HepG2 (cell line): ENCODE measurements around the gene EIF5A2. TPM values are rescaled to one million over a fixed set of nuclear protein-coding genes. Genes with fewer than 3 reads are reported as not detected.

Experiments used
- ASH2L ChIP-seq: fragments of 300-600, 200-600 bp; sonication (generic); IDR thresholded peaks from 2 replicates; pipeline ENCODE4 v1.7.0; 2017; ENCODE audit warnings: low read depth, mild to moderate bottlenecking, moderate library complexity, mixed read lengths, low read length; ENCODE audit not compliant: insufficient read length
- MAZ ChIP-seq, 2 experiments: sonication (generic) in 1 of 2; formaldehyde crosslinking in 1 of 2; IDR thresholded peaks; 2 replicates each; pipeline versions ENCODE4 v1.5.0 to v1.6.1; 2012 to 2020; ENCODE audit warnings: low read depth in 2 of 2, mild to moderate bottlenecking in 2 of 2, borderline replicate concordance in 1 of 2, improper control_type of control experiment in 1 of 2, low read length in 1 of 2, missing genetic modification reagents in 1 of 2, moderate library complexity in 1 of 2
- MIXL1 ChIP-seq: IDR thresholded peaks from 2 replicates; pipeline ENCODE4 v1.6.1; 2016
- MTF1 ChIP-seq: sonication (generic); formaldehyde crosslinking; IDR thresholded peaks from 2 replicates; pipeline ENCODE4 v1.5.0; 2020; ENCODE audit warnings: missing genetic modification reagents
- POLR2A ChIP-seq, 2 experiments: IDR thresholded peaks; 2 replicates each; pipeline ENCODE4 v1.6.1; 2011; ENCODE audit warnings: low read depth in 2 of 2, low read length in 2 of 2, mild to moderate bottlenecking in 1 of 2, moderate library complexity in 1 of 2; ENCODE audit not compliant: insufficient read depth in 1 of 2
- ZBTB38 ChIP-seq: sonication (generic); formaldehyde crosslinking; IDR thresholded peaks from 2 replicates; pipeline ENCODE4 v1.5.1; 2020; ENCODE audit warnings: mild to moderate bottlenecking, missing genetic modification reagents
- ZIK1 ChIP-seq: sonication (generic); formaldehyde crosslinking; IDR thresholded peaks from 2 replicates; pipeline ENCODE4 v1.5.0; 2020; ENCODE audit warnings: mild to moderate bottlenecking, low read depth, missing genetic modification reagents, borderline replicate concordance
- ZNF367 ChIP-seq: sonication (generic); formaldehyde crosslinking; IDR thresholded peaks from 2 replicates; pipeline ENCODE4 v1.4.0; 2020; ENCODE audit warnings: missing genetic modification reagents, borderline replicate concordance
- ZNF431 ChIP-seq: sonication (generic); formaldehyde crosslinking; IDR thresholded peaks from 2 replicates; pipeline ENCODE4 v1.9.0; 2022; ENCODE audit warnings: missing genetic modification reagents, low read depth, mild to moderate bottlenecking, borderline replicate concordance
- polyA plus RNA-seq, 8 experiments: library from polyadenylated mRNA; depleted of rRNA in 3 of 8; stranded (reverse) in 7 of 8; unstranded in 1 of 8; fragments of >200 nt; fragmentation: Illumina TruSeq in 4 of 8; extraction: Trizol in 4 of 8; gene quantifications; 2 replicates each; pipeline versions ENCODE4 v1.2.1 to v1.2.3, GENCODE V29; 2011 to 2016; ENCODE audit warnings: low read depth in 4 of 8, missing spikeins in 1 of 8, mixed read lengths in 1 of 8; ENCODE audit not compliant: insufficient read depth in 1 of 8
- total RNA-seq, 5 experiments: library from RNA; depleted of rRNA; stranded (reverse); fragments of >200 nt; fragmentation: Illumina TruSeq; extraction: Trizol; gene quantifications; 2 replicates each; pipeline ENCODE4 v1.2.3, GENCODE V29; 2016; ENCODE audit warnings: low read depth in 1 of 5
- TF ChIP-seq, protein P1 (sequence below): sonication (generic); formaldehyde crosslinking; IDR thresholded peaks from 2 replicates; pipeline ENCODE4 v1.5.0; 2020; ENCODE audit warnings: mild to moderate bottlenecking, missing genetic modification reagents, borderline replicate concordance
- TF ChIP-seq, protein P2 (sequence below): sonication (generic); formaldehyde crosslinking; IDR thresholded peaks from 2 replicates; pipeline ENCODE4 v1.9.0; 2021; ENCODE audit warnings: missing genetic modification reagents, borderline replicate concordance
- TF ChIP-seq, protein P3 (sequence below): IDR thresholded peaks from 2 replicates; pipeline ENCODE4 v1.6.1; 2016; ENCODE audit warnings: low read depth
- TF ChIP-seq, protein P4 (sequence below): IDR thresholded peaks from 2 replicates; pipeline ENCODE4 v1.6.1; 2016; ENCODE audit warnings: missing compliant biosample characterization, missing genetic modification reagents, borderline replicate concordance
- TF ChIP-seq, protein P5 (sequence below): sonication (generic); formaldehyde crosslinking; IDR thresholded peaks from 2 replicates; pipeline ENCODE4 v1.8.1; 2022; ENCODE audit warnings: low read depth, mild to moderate bottlenecking, missing genetic modification reagents

Gene EIF5A2
- total and polyA plus RNA-seq, 2 of the 13 experiments (the other 11 are each of a cell fraction or from before 2014, with no cell fraction given), result 3.5 to 9.4 TPM

DNA sequence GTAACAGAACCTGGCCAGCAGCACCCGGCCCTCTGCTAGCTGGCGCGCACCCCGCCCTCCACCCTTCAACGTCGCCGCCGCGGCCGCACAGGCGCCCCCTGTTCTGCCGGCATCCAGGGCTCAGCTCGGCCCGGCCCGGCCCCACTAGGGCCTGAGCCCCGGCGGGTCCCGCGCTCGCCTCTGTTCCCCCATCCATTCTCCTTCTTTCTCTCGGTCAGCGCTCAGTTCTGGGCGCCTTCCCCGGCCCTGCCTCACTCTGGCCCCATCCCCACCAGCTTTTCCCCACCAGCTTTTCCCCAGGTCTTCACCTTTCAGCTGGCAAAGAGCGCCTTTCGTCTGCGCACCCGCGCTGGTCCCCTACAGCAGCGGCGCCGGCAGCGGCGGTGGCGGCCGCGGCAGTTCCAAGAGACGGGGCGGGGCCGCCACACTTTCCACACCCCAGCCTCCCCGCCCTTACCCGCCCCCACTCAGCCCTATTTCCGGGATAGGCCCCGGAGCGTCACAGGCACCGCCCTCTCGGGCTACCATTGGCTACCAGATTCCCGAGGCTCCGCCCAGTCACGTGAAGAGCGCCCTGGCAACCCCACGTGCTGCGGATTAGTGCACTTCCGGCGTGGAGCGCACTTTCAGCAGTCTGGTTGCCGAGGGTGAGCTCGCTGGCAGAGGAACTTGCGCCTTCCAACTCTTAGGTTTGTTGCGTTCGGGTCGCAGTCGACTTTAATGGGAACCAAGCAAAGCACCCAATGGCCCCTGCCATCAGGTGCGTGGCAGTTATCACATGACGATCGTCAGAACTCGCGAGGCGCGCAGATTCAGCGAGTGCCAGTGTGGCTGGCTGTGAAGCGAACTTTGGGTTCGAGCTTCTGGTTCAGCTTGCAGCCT is at the start of gene EIF5A2 (continued):
- TF ChIP-seq, protein P1, sequence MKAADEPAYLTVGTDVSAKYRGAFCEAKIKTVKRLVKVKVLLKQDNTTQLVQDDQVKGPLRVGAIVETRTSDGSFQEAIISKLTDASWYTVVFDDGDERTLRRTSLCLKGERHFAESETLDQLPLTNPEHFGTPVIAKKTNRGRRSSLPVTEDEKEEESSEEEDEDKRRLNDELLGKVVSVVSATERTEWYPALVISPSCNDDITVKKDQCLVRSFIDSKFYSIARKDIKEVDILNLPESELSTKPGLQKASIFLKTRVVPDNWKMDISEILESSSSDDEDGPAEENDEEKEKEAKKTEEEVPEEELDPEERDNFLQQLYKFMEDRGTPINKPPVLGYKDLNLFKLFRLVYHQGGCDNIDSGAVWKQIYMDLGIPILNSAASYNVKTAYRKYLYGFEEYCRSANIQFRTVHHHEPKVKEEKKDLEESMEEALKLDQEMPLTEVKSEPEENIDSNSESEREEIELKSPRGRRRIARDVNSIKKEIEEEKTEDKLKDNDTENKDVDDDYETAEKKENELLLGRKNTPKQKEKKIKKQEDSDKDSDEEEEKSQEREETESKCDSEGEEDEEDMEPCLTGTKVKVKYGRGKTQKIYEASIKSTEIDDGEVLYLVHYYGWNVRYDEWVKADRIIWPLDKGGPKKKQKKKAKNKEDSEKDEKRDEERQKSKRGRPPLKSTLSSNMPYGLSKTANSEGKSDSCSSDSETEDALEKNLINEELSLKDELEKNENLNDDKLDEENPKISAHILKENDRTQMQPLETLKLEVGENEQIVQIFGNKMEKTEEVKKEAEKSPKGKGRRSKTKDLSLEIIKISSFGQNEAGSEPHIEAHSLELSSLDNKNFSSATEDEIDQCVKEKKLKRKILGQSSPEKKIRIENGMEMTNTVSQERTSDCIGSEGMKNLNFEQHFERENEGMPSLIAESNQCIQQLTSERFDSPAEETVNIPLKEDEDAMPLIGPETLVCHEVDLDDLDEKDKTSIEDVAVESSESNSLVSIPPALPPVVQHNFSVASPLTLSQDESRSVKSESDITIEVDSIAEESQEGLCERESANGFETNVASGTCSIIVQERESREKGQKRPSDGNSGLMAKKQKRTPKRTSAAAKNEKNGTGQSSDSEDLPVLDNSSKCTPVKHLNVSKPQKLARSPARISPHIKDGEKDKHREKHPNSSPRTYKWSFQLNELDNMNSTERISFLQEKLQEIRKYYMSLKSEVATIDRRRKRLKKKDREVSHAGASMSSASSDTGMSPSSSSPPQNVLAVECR (CRISPR knock-in tag), result peak; percentile 73; the same call in 1 of the 2 replicates
- TF ChIP-seq MTF1 (CRISPR knock-in tag) (no peak), POLR2A (IDR thresholded peaks at IDR 0.05; ENCODE audit: insufficient read depth in 1 of 2, low read depth in 2 of 2, low read length in 2 of 2) (peak; percentile 15 to 28; a peak in 1 of 4 replicates), ZIK1 (CRISPR knock-in tag) (no peak), ZBTB38 (CRISPR knock-in tag) (peak; percentile 91), ZNF367 (CRISPR knock-in tag) (no peak), MIXL1 (CRISPR knock-in tag) (peak; percentile 84; the same call in 1 of the 2 replicates), MAZ (IDR thresholded peaks at IDR 0.05; ENCODE audit: borderline replicate concordance, low read depth, low read length) (peak; percentile 56; the same call in 1 of the 2 replicates), MAZ (CRISPR knock-in tag; IDR thresholded peaks at IDR 0.05; ENCODE audit: low read depth) (peak; percentile 53), ASH2L (peak; percentile 47), ZNF431 (CRISPR knock-in tag) (peak; percentile 64; the same call in 1 of the 2 replicates)
- TF ChIP-seq, protein P2, sequence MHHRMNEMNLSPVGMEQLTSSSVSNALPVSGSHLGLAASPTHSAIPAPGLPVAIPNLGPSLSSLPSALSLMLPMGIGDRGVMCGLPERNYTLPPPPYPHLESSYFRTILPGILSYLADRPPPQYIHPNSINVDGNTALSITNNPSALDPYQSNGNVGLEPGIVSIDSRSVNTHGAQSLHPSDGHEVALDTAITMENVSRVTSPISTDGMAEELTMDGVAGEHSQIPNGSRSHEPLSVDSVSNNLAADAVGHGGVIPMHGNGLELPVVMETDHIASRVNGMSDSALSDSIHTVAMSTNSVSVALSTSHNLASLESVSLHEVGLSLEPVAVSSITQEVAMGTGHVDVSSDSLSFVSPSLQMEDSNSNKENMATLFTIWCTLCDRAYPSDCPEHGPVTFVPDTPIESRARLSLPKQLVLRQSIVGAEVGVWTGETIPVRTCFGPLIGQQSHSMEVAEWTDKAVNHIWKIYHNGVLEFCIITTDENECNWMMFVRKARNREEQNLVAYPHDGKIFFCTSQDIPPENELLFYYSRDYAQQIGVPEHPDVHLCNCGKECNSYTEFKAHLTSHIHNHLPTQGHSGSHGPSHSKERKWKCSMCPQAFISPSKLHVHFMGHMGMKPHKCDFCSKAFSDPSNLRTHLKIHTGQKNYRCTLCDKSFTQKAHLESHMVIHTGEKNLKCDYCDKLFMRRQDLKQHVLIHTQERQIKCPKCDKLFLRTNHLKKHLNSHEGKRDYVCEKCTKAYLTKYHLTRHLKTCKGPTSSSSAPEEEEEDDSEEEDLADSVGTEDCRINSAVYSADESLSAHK (CRISPR knock-in tag), result no peak
- TF ChIP-seq, protein P3, sequence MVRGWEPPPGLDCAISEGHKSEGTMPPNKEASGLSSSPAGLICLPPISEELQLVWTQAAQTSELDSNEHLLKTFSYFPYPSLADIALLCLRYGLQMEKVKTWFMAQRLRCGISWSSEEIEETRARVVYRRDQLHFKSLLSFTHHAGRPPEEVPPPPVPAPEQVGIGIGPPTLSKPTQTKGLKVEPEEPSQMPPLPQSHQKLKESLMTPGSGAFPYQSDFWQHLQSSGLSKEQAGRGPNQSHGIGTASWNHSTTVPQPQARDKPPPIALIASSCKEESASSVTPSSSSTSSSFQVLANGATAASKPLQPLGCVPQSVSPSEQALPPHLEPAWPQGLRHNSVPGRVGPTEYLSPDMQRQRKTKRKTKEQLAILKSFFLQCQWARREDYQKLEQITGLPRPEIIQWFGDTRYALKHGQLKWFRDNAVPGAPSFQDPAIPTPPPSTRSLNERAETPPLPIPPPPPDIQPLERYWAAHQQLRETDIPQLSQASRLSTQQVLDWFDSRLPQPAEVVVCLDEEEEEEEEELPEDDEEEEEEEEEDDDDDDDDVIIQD (CRISPR knock-in tag), result peak; percentile 95
- TF ChIP-seq, protein P4, sequence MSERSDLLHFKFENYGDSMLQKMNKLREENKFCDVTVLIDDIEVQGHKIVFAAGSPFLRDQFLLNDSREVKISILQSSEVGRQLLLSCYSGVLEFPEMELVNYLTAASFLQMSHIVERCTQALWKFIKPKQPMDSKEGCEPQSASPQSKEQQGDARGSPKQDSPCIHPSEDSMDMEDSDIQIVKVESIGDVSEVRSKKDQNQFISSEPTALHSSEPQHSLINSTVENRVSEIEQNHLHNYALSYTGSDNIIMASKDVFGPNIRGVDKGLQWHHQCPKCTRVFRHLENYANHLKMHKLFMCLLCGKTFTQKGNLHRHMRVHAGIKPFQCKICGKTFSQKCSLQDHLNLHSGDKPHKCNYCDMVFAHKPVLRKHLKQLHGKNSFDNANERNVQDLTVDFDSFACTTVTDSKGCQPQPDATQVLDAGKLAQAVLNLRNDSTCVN (CRISPR knock-in tag), result 0 out of 2 replicates have a peak, but pooled peaks have one; percentile 45
- TF ChIP-seq, protein P5, sequence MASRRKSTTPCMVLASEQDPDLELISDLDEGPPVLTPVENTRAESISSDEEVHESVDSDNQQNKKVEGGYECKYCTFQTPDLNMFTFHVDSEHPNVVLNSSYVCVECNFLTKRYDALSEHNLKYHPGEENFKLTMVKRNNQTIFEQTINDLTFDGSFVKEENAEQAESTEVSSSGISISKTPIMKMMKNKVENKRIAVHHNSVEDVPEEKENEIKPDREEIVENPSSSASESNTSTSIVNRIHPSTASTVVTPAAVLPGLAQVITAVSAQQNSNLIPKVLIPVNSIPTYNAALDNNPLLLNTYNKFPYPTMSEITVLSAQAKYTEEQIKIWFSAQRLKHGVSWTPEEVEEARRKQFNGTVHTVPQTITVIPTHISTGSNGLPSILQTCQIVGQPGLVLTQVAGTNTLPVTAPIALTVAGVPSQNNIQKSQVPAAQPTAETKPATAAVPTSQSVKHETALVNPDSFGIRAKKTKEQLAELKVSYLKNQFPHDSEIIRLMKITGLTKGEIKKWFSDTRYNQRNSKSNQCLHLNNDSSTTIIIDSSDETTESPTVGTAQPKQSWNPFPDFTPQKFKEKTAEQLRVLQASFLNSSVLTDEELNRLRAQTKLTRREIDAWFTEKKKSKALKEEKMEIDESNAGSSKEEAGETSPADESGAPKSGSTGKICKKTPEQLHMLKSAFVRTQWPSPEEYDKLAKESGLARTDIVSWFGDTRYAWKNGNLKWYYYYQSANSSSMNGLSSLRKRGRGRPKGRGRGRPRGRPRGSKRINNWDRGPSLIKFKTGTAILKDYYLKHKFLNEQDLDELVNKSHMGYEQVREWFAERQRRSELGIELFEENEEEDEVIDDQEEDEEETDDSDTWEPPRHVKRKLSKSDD, result peak; percentile 78; the same call in 1 of the 2 replicates
